Heart right ventricle (tissue), 16 donors: ENCODE data around the gene RPS6KB1. TPM values are rescaled to one million over a fixed set of nuclear protein-coding genes. Genes with fewer than 3 reads are reported as not detected.

Experiments
- ATAC-seq, 8 donors: fragments of 200-7000 bp; cut with Tn5 transposase; one replicate each; pipeline ENCODE4 v1.9.1; 2020; ENCODE audit warnings: mild to moderate bottlenecking in 8 of 8, moderate library complexity in 8 of 8, moderate number of reproducible peaks in 1 of 8
- DNase-seq, 2 donors: peaks; one replicate each; pipeline ENCODE4 v3.0.0-alpha.2; 2020
- H3K27ac ChIP-seq, 10 donors: fragments of 200-600 bp; sonication (generic) in 2 of 10; one replicate each; pipeline versions ENCODE4 v1.5.0 to v1.8.0; 2020 to 2022; ENCODE audit warnings: mild to moderate bottlenecking in 3 of 10
- H3K27me3 ChIP-seq, 7 donors: fragments of 200-600 bp; one replicate each; pipeline ENCODE4 v1.8.0; 2021 to 2022; ENCODE audit warnings: mild to moderate bottlenecking in 2 of 7
- H3K36me3 ChIP-seq, 9 donors: fragments of 200-600 bp; sonication (generic) in 1 of 9; one replicate each; pipeline versions ENCODE4 v1.5.0 to v1.8.0; 2020 to 2022; ENCODE audit warnings: mild to moderate bottlenecking in 2 of 9
- H3K4me1 ChIP-seq, 9 donors: fragments of 200-600 bp; sonication (generic) in 1 of 9; one replicate each; pipeline versions ENCODE4 v1.5.0 to v1.8.0; 2020 to 2022; ENCODE audit warnings: mild to moderate bottlenecking in 4 of 9
- H3K4me3 ChIP-seq, 10 donors: fragments of 200-600 bp; sonication (generic) in 2 of 10; one replicate each; pipeline versions ENCODE4 v1.5.0 to v1.8.0; 2020 to 2022; ENCODE audit warnings: mild to moderate bottlenecking in 7 of 10, moderate library complexity in 2 of 10
- H3K9me3 ChIP-seq, 11 donors: fragments of 200-600 bp in 10 of 11; sonication (generic) in 2 of 11; one replicate each; pipeline versions ENCODE4 v1.5.0 to v1.8.0; 2013 to 2022; ENCODE audit warnings: mild to moderate bottlenecking in 2 of 11, control low read depth in 1 of 11, moderate library complexity in 1 of 11
- WGBS, 2 donors: extraction: QIAGEN DNeasy Blood & Tissue Kit; methylation state at CpG; one replicate each; pipeline ENCODE4 v1.1.7; 2013; ENCODE audit warnings: inconsistent platforms in 1 of 2; 5-methylcytosine and 5-hydroxymethylcytosine counted together
- intact Hi-C, 10 donors: fragments of 100-400 bp; cut with DNase I; formaldehyde crosslinking; loops; one replicate each; pipeline versions ENCODE4 v1.11.1 to v1.14.2; 2022
- polyA plus RNA-seq, 2 donors: library from polyadenylated mRNA; stranded (reverse); fragments of 200-250 nt; gene quantifications; one replicate each; pipeline ENCODE4 v1.2.3, GENCODE V29; 2013
- total RNA-seq, 10 donors: library from RNA; stranded (reverse); fragmentation: NEBNext Ultra II Directional in 3 of 10; extraction: Animal tissue kit (Norgen Biotek cat#: 25700) in 3 of 10; gene quantifications; one replicate each; pipeline versions ENCODE4 v1.2.1 to v1.2.4, GENCODE V29; 2021 to 2023
- TF ChIP-seq, protein P1 (sequence below), 9 donors: fragments of 200-600 bp; sonication (generic) in 2 of 9; IDR thresholded peaks; one replicate each; pipeline versions ENCODE4 v1.5.0 to v1.8.0; 2021 to 2022; ENCODE audit warnings: antibody characterized with exemption in 9 of 9, mild to moderate bottlenecking in 5 of 9, moderate library complexity in 1 of 9
- donor health status: Arrhythmogenic right ventricular cardiomyopathy.
- donor health status: ischemic (EF 13 %, LVEDD 7.1; RV severe dilation, severe dysfunction).
- donor health status: healthy with polysubstance abuse.
- donor health status: DM: no; HTN: yes; CAD: no.
- donor health status: DM: no; HTN: no; CAD: no.
- donor health status: ischemic (EF 25% LVEDD 6.9; RV normal size, moderate dysfunction).
- donor health status: ischemic (EF 25% LVEDD 5.7; RV mildly dilated, moderate dysfunction).
- donor health status: healthy.
- donor health status: DM: yes; HTN: yes; CAD: no.
- donor health status: Ischemic cardiomyopathy.
- donor health status: ischemic (EF 35%, LVEDD 5.7; RV mildly dilated, moderate dysfunction).
- donor health status: nonischemic (EF 11% LVEDD 7.7; RV severe dilation, severe dysfunction).
- donor health status: DM: yes; HTN: yes; CAD: no.
- donor health status: PGD.
- donor health status: ischemic (EF 29% LVEDD 5.4; RV normal size, mild dysfunction).
- donor health status: nonischemic (EF 23%, LVEDD 6.1; RV moderate dilation, normal function).

RPS6KB1 gene
- total and polyA plus RNA-seq, 12 donors: 5.1 to 30.4 (median 24.7) TPM

DNA sequence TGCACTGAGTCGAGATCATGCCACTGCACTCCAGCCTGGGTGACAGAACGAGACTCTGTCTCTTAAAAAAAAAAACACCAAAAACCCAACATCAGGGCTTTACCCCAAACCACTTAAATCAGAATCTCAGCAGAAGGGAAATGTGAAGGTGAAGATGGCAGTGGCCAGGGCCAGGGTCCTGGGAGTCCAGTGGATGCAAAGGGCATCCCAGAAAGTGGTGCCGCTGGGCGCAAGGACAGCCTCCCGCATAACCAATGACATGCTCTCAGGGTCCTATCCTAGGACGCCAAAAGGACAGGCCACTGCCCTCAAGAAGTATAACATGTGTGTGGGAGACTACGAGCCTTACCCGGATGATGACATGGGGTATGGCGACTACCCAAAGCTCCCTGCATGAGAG, 8.1 kb upstream of the RPS6KB1 start:
- 95 to 98% methylated on average over 9 of the region's 9 CpGs for WGBS, 2 donors
- Histone ChIP-seq H3K4me1 (no peaks in the 10 kb centered on the region), H3K36me3 (peaks cover 0 to 98% (median 33%) of the 10 kb centered on the region in 9 donors), H3K27ac (no peak overlapping the region), H3K4me3 (no peak overlapping the region), H3K27me3 (no peaks in the 10 kb centered on the region), H3K9me3 (no peaks in the 10 kb centered on the region)
- DNase-seq (no peak), ATAC-seq (peak in 1 of 8 donors; percentile 35)
- intact Hi-C loops: no loop called here
- TF ChIP-seq, protein P1, sequence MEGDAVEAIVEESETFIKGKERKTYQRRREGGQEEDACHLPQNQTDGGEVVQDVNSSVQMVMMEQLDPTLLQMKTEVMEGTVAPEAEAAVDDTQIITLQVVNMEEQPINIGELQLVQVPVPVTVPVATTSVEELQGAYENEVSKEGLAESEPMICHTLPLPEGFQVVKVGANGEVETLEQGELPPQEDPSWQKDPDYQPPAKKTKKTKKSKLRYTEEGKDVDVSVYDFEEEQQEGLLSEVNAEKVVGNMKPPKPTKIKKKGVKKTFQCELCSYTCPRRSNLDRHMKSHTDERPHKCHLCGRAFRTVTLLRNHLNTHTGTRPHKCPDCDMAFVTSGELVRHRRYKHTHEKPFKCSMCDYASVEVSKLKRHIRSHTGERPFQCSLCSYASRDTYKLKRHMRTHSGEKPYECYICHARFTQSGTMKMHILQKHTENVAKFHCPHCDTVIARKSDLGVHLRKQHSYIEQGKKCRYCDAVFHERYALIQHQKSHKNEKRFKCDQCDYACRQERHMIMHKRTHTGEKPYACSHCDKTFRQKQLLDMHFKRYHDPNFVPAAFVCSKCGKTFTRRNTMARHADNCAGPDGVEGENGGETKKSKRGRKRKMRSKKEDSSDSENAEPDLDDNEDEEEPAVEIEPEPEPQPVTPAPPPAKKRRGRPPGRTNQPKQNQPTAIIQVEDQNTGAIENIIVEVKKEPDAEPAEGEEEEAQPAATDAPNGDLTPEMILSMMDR (IDR thresholded peaks at IDR 0.05): no peak

- Histone ChIP-seq H3K27me3 (no peaks in the 10 kb centered on the region), H3K36me3 (peaks cover 0 to 75% (median 21%) of the 10 kb centered on the region in 9 donors), H3K27ac (no peak overlapping the region), H3K9me3 (no peaks in the 10 kb centered on the region), H3K4me3 (no peak overlapping the region), H3K4me1 (peaks cover 5 to 16% (median 11%) of the 10 kb centered on the region in 9 donors)
- TF ChIP-seq, protein P1 (IDR thresholded peaks at IDR 0.05): no peak
- intact Hi-C loops: no loop called here
- DNase-seq: no peak
- ATAC-seq: no peak
- WGBS, 2 donors: 96 to 98% methylated on average over 8 of the region's 8 CpGs
Measured at GRCh38 chr17:59888145-59888750, 4.7 kb upstream of the RPS6KB1 start.

DNA sequence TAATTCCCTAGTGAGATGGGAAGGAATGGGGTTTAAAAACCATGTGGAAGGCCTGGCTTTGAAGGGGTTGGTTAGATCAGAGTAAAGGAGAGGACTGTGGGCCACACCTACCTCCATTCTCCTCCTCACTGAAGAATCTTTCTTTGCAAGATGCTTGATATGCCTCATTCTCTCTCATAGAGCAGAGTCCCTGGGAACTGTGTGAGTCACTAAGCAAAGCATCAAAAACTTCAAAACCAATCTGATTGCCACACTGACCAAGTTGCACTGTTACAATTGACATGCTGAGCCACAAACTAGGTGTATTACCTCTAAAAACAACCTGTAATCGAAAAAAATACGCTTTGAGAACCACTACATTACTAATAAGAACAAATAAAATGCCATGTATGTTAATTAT, 2.2 kb upstream of the RPS6KB1 start:
- WGBS, 2 donors: 97 to 100% methylated on average over 2 of the region's 2 CpGs
- DNase-seq: no peak
- Histone ChIP-seq H3K9me3 (no peaks in the 10 kb centered on the region), H3K27ac (no peak overlapping the region), H3K4me3 (no peak overlapping the region), H3K27me3 (no peaks in the 10 kb centered on the region), H3K4me1 (peaks cover 5 to 29% (median 19%) of the 10 kb centered on the region in 9 donors), H3K36me3 (peaks cover 0 to 54% (median 4%) of the 10 kb centered on the region in 9 donors)
- ATAC-seq: no peak
- intact Hi-C loops: no loop called here
- TF ChIP-seq, protein P1 (IDR thresholded peaks at IDR 0.05): no peak

DNA sequence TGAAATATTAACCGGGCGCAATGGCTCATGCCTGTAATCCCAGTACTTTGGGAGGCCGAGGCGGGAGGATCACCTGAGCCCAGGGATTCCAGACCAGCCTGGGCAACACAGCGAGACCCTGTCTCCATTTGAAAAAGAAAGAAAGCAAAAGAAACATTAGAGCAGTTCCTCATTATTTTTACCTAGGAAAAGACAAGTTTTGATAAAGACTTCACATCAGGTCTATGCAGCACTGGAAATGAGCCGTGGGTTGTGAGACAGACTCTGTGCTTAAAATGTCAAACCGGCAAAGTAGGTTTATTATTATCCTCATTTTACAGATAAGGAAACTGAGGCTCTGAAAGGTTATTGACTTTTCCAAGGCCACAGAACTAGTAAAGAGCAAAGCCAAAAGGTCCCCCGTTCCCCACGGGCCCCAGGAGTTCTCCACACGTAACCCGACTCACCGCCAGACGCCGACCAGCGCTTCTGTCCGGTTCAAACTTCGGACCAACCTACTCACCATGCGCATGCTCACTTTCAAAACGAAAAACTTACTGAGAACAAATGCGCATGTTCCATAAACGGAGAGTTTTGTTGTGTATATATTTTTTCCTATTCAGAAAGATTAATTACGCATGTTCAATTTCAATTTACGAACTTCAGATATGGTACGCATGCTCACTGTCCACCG, 534 bp upstream of the RPS6KB1 start:
- intact Hi-C loops: no loop called here
- Histone ChIP-seq H3K27ac (peak overlapping the region in 9 of 10 donors; percentile 67 to 96 (median 89)), H3K27me3 (no peaks in the 10 kb centered on the region), H3K4me1 (peaks cover 5 to 41% (median 19%) of the 10 kb centered on the region in 9 donors), H3K9me3 (no peaks in the 10 kb centered on the region), H3K4me3 (peak overlapping the region; percentile 82 to 98 (median 94)), H3K36me3 (peaks cover 0 to 49% (median 4%) of the 10 kb centered on the region in 9 donors)
- WGBS, 2 donors: 10% methylated on average over 25 of the region's 25 CpGs
- no peak for DNase-seq
- ATAC-seq: peak; percentile 58 to 75 (median 70)
- TF ChIP-seq, protein P1 (IDR thresholded peaks at IDR 0.05): no peak
